ES-I3 (cell line): Measurements from ENCODE around the gene SRGAP1.

Source experiments
- H3K36me3 ChIP-seq: 2 replicates; pipeline ENCODE4 v1.6.1; 2013; ENCODE audit warnings: mild to moderate bottlenecking, low read length, control low read depth, moderate library complexity; ENCODE audit not compliant: insufficient read depth
- H3K4me1 ChIP-seq: 2 replicates; pipeline ENCODE4 v1.6.1; 2013; ENCODE audit warnings: mild to moderate bottlenecking, control low read depth, low read length; ENCODE audit not compliant: insufficient read depth
- H3K9ac ChIP-seq: 2 replicates; pipeline ENCODE4 v1.6.1; 2013; ENCODE audit warnings: low read depth, mild to moderate bottlenecking, low read length, moderate library complexity
- H3K9me3 ChIP-seq: 2 replicates; pipeline ENCODE4 v1.6.1; 2013; ENCODE audit warnings: mild to moderate bottlenecking, low read length, moderate library complexity; ENCODE audit not compliant: control insufficient read depth, insufficient read depth

Gene SRGAP1

GRCh38 chr12:63844391-63845341 is at the start of gene SRGAP1:
Gene SRGAP1, plus strand, starts transcription at chr12:63844700. Its CDS starts 117 bp downstream, at chr12:63844817.
- Histone ChIP-seq H3K4me1 (no peaks in the 10 kb centered on the region), H3K9me3 (no peaks in the 10 kb centered on the region), H3K36me3 (no peaks in the 10 kb centered on the region), H3K9ac (peak within 1 kb of the TSS; percentile 93)

DNA sequence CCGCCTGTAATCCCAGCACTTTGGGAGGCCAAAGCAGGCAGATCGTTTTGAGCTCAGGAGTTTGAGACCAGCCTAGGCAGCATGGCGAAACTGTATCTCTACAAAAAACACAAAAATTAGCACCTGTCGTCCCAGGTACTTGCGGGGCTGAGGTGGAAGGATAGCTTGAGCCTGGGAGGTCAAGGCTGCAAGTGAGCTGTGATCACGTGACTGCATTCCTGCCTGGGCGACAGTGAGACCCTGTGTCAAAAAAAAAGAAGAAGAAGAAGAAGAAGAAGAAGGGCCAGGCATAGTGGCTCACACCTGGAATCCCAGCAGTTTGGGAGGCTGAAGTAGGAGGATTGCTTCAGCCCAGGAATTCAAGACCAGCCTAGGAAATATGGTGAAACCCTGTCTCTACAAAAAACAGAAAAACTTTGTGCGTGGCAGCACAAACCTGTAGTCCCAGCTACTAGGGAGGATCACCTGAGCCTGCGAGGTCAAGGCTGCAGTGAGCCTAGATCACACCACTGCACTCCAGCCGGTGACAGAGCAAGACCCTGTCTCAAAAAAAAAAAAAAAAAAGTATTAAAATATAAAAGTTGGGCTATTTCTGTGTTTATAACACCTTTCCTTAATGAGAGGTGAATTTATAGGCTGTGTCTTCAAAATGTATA is 49.3 kb upstream of the SRGAP1 start:
- Histone ChIP-seq H3K4me1 (no peaks in the 10 kb centered on the region), H3K9me3 (no peaks in the 10 kb centered on the region), H3K9ac (no peak overlapping the region), H3K36me3 (no peaks in the 10 kb centered on the region)

DNA sequence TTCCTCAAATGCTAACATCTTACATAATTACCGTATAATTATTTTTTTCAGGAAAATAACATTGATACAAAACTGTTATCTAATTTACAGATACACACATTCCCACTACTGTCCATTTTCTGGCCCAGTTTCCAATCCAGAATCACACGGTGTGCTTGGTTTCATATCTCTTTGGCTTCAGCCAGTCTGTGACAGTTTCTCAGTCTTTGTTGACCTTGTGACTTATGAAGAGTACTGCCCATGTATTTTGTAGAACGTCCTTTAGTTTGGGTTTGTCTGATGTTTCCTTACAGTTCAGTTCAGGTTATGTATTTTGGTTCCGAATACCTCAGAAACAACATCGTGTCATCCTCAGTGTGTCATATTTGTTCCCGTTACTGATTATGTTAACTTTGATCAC is 48.6 kb upstream of the SRGAP1 start:
- Histone ChIP-seq H3K9me3 (no peaks in the 10 kb centered on the region), H3K9ac (no peak overlapping the region), H3K4me1 (no peaks in the 10 kb centered on the region), H3K36me3 (no peaks in the 10 kb centered on the region)

GRCh38 chr12:63802012-63802608 is 42.4 kb upstream of the SRGAP1 start:
- H3K36me3 ChIP-seq = no peaks in the 10 kb centered on the region; the same call in 1 of the 2 replicates
- no peaks in the 10 kb centered on the region for H3K9me3 ChIP-seq
- no peak overlapping the region for H3K9ac ChIP-seq
- H3K4me1 ChIP-seq = no peaks in the 10 kb centered on the region

DNA sequence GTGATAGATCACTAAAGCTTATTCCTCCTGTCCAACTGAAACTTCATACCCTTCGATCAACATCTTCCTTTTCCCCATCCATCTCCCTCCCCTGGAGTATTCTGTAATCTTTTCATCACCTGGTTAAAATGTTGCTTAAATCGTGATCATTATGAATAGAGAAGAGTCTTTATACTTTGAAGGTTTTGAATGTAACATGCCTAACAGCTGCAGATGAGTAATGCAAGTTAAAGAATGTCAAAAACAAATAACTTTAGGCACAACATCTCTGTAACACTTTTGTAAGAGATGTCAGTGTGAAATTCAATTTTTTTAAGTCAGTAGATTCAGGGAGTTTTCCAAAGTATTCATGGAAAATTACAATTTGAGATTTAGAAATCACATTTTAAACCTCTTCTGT is 39.8 kb upstream of the SRGAP1 start:
- Histone ChIP-seq H3K9me3 (no peaks in the 10 kb centered on the region), H3K9ac (no peak overlapping the region), H3K4me1 (no peaks in the 10 kb centered on the region), H3K36me3 (no peaks in the 10 kb centered on the region; the same call in 1 of the 2 replicates)

DNA sequence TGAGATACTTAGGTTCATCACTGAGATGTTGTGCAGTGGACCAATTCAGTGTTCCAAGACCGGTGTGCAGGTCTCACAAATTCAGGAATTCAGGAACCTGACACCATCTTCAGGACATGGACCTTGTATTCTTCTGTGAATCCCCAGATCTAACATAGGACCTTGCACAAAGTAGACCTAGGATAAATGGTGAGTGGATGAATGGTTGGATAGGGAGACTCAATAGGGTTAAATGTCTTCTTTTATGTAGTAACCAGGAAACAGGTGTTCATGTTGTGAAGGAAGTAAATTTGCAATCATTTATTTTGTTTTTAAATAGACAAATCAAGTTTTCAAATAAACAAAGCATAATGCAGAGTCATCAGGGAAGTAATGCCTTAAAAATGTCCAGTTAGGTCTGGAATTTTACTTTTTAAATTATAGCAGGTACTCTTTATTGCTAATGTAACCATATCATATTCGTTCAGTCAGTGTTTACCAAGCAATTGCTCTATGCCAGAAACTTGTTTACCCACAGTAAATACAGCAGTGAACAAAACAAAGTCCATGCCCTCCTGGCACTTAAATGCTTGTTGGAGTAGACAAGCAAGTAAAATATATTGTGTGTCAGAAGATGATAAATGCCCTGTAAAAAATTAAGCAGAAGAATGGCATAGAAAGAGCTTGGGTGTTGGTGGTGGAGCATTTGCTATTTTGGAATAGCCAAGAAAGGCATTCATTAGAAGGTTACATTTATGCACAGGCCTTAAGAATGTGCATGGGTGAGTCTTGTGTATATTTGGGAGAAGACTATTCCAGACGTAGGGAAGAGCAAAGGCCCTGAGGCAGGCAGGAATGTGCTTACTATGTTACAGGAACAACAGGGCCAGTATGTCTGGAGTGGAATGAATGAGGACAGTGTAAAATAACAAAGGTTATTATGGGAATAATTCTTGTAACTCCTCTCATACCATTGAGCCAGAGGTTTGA is 38.5 kb upstream of the SRGAP1 start:
- Histone ChIP-seq H3K9ac (no peak overlapping the region), H3K9me3 (no peaks in the 10 kb centered on the region), H3K36me3 (no peaks in the 10 kb centered on the region; the same call in 1 of the 2 replicates), H3K4me1 (no peaks in the 10 kb centered on the region)

- Histone ChIP-seq H3K9ac (no peak overlapping the region), H3K9me3 (no peaks in the 10 kb centered on the region), H3K4me1 (no peaks in the 10 kb centered on the region), H3K36me3 (no peaks in the 10 kb centered on the region; the same call in 1 of the 2 replicates)
Observed at GRCh38 chr12:63808631-63809030, 35.9 kb upstream of the SRGAP1 start.

GRCh38 chr12:63809566-63809965 is 34.9 kb upstream of the SRGAP1 start:
- Histone ChIP-seq H3K4me1 (no peaks in the 10 kb centered on the region), H3K9ac (no peak overlapping the region), H3K36me3 (no peaks in the 10 kb centered on the region; the same call in 1 of the 2 replicates), H3K9me3 (no peaks in the 10 kb centered on the region)

- no peaks in the 10 kb centered on the region for H3K4me1 ChIP-seq
- H3K9me3 ChIP-seq = no peaks in the 10 kb centered on the region
- no peak overlapping the region for H3K9ac ChIP-seq
- no peaks in the 10 kb centered on the region for H3K36me3 ChIP-seq
Observed at GRCh38 chr12:63811334-63811733, 33.2 kb upstream of the SRGAP1 start.

DNA sequence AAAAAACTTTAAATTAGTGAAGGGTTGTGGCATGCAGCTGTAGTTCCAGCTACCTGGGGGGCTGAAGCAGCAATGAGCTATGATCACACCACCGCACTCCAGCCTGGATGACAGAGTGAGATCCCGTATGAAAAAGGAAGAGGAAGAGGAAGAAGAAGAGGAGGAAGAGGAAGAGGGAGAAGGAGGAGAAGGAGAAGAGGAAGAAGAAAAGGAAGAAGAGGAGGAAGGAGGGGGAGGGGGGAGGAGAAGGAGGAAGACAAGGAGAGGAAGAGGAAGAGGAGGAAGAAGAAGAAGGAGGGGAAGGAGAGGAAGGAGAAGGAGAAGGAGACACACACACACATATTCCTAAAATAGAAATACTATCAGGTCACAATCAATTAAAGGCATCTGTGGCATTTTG is 32.7 kb upstream of the SRGAP1 start:
- H3K36me3 ChIP-seq = no peaks in the 10 kb centered on the region
- no peaks in the 10 kb centered on the region for H3K4me1 ChIP-seq
- no peak overlapping the region for H3K9ac ChIP-seq
- no peaks in the 10 kb centered on the region for H3K9me3 ChIP-seq

GRCh38 chr12:63814146-63814772 is 30.2 kb upstream of the SRGAP1 start:
- Histone ChIP-seq H3K36me3 (no peaks in the 10 kb centered on the region), H3K9me3 (no peaks in the 10 kb centered on the region), H3K4me1 (no peaks in the 10 kb centered on the region), H3K9ac (no peak overlapping the region)

DNA sequence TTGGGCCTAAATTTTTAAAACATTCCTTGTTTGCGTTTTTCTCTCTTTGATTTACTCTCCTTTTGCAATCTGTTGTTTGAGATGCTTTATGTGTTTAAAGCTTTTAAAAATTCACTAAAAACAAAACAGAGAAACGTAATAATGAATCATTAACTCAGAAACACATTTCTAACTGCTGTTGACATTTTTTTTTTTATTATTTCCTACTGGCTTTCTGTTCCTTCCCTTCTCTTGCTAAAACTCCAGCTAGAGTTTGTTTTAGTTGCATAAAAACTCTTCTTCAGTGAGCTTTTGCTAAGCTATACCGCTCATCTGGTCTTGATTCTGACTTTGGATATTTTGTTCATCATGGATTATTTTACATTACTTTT is 29.0 kb upstream of the SRGAP1 start:
- Histone ChIP-seq H3K36me3 (no peaks in the 10 kb centered on the region), H3K9ac (no peak overlapping the region), H3K4me1 (no peaks in the 10 kb centered on the region), H3K9me3 (no peaks in the 10 kb centered on the region)

- Histone ChIP-seq H3K4me1 (no peaks in the 10 kb centered on the region), H3K9me3 (no peaks in the 10 kb centered on the region), H3K9ac (no peak overlapping the region), H3K36me3 (no peaks in the 10 kb centered on the region)
Observed at GRCh38 chr12:63816031-63816430, 28.5 kb upstream of the SRGAP1 start.
